Activated T-cell treated with anti-CD3 and anti-CD28 coated beads, Interleukin-2, amount 50 U/mL, for 4 hours (primary cell): ENCODE results near the gene UGGT1. TPM values are rescaled to one million over a fixed set of nuclear protein-coding genes. Genes with fewer than 3 reads are reported as not detected.
"Not testable (repeated sequence)": the region's sequence is repeated elsewhere in the genome, so short reads cannot be mapped to it uniquely, and the experiment has no call there.

Experiments
- ATAC-seq, 2 donors: fragments of 200-7000 bp; cut with Tn5 transposase; one replicate each; pipeline ENCODE4 v1.10.0; 2021
- DNase-seq: peaks from one replicate; pipeline ENCODE4 v3.0.0-alpha.2; 2020
- H3K27me3 Mint-ChIP-seq: one replicate; pipeline ENCODE4 v1.8.0; 2021; ENCODE audit warnings: low read depth, mixed read lengths
- H3K36me3 Mint-ChIP-seq: one replicate; pipeline ENCODE4 v1.8.0; 2022; ENCODE audit warnings: mixed read lengths; ENCODE audit not compliant: insufficient read depth
- H3K4me1 Mint-ChIP-seq: one replicate; pipeline ENCODE4 v1.8.0; 2021; ENCODE audit warnings: low read depth, mixed read lengths
- H3K4me3 Mint-ChIP-seq: one replicate; pipeline ENCODE4 v1.8.0; 2021; ENCODE audit warnings: mild to moderate bottlenecking, moderate library complexity, mixed read lengths
- H3K9me3 Mint-ChIP-seq: one replicate; pipeline ENCODE4 v1.8.0; 2021; ENCODE audit warnings: mixed read lengths
- total RNA-seq, 3 donors: library from RNA; stranded (reverse); gene quantifications; one replicate each; pipeline ENCODE4 v1.2.1, GENCODE V29; 2021

The UGGT1 gene
- total RNA-seq, 3 donors from 2014 or later: 49.9 to 59.1 (median 58.7) TPM

- Mint-ChIP-seq H3K36me3 (no peaks in the 10 kb centered on the region), H3K4me3 (no peak overlapping the region), H3K9me3 (no peaks in the 10 kb centered on the region), H3K4me1 (no peaks in the 10 kb centered on the region), H3K27me3 (no peaks in the 10 kb centered on the region)
- DNase-seq: no peak
- no peak for ATAC-seq
These were observed 115.2 kb downstream of the UGGT1 start for GRCh38 chr2:128206245-128206644.

GRCh38 chr2:128208023-128208422 lies 117.0 kb downstream of the UGGT1 start:
- no peaks in the 10 kb centered on the region for H3K36me3 Mint-ChIP-seq
- H3K4me3 Mint-ChIP-seq: no peak overlapping the region
- DNase-seq (no peak), ATAC-seq (no peak)
- no peaks in the 10 kb centered on the region for H3K9me3 Mint-ChIP-seq
- no peaks in the 10 kb centered on the region for H3K4me1 Mint-ChIP-seq
- H3K27me3 Mint-ChIP-seq: no peaks in the 10 kb centered on the region

DNA sequence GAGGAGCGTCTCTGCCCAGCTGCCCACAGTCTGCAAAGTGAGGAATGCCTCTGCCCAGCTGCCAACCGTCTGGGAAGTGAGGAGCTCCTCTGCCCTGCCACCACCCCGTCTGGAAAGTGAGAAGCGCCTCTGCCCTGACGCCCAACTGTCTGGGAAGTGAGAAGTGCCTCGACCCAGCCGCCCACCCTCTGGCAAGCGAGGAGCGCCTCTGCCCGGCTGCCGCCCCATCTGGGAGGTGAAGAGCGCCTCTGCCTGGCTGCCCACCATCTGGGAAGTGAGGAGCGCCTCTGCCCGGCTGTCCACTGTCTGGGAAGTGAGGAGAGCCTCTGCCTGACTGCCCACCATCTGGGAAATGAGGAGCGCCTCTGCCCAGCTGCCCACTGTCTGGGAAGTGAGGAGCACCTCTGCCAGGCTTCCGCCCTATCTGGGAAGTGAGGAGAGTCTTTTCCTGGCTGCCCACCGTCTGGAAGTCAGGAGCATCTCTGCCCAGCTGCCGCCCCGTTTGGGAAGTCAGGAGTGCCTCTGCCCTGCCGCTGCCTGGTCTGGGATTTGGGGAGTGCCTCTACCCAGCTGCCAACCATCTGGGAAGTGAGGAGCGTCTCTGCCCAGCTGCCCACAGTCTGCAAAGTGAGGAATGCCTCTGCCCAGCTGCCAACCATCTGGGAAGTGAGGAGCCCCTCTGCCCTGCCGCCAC lies 117.8 kb downstream of the UGGT1 start:
- not testable (repeated sequence) for H3K27me3 Mint-ChIP-seq, H3K4me1 Mint-ChIP-seq, DNase-seq, H3K9me3 Mint-ChIP-seq, H3K36me3 Mint-ChIP-seq, H3K4me3 Mint-ChIP-seq, ATAC-seq

GRCh38 chr2:128214251-128214650 lies 123.3 kb downstream of the UGGT1 start:
- H3K36me3 Mint-ChIP-seq: no peaks in the 10 kb centered on the region
- DNase-seq: no peak
- ATAC-seq: no peak
- peaks cover 4% of the 10 kb centered on the region for H3K27me3 Mint-ChIP-seq
- no peak overlapping the region for H3K4me3 Mint-ChIP-seq
- H3K4me1 Mint-ChIP-seq: no peaks in the 10 kb centered on the region
- H3K9me3 Mint-ChIP-seq: no peaks in the 10 kb centered on the region

- Mint-ChIP-seq H3K4me3 (no peak overlapping the region), H3K36me3 (no peaks in the 10 kb centered on the region), H3K4me1 (no peaks in the 10 kb centered on the region), H3K9me3 (no peaks in the 10 kb centered on the region), H3K27me3 (peaks cover 4% of the 10 kb centered on the region)
- DNase-seq (no peak), ATAC-seq (no peak)
These were observed 124.0 kb downstream of the UGGT1 start for GRCh38 chr2:128214866-128215460.

GRCh38 chr2:128215897-128216642 lies 125.1 kb downstream of the UGGT1 start:
- no peaks in the 10 kb centered on the region for H3K36me3 Mint-ChIP-seq
- ATAC-seq (no peak), DNase-seq (no peak)
- no peaks in the 10 kb centered on the region for H3K4me1 Mint-ChIP-seq
- peaks cover 4% of the 10 kb centered on the region for H3K27me3 Mint-ChIP-seq
- H3K9me3 Mint-ChIP-seq: no peaks in the 10 kb centered on the region
- H3K4me3 Mint-ChIP-seq: no peak overlapping the region

GRCh38 chr2:128217671-128218070 lies 126.7 kb downstream of the UGGT1 start:
- Mint-ChIP-seq H3K36me3 (no peaks in the 10 kb centered on the region), H3K27me3 (peaks cover 5% of the 10 kb centered on the region), H3K4me3 (no peak overlapping the region), H3K4me1 (no peaks in the 10 kb centered on the region), H3K9me3 (no peaks in the 10 kb centered on the region)
- DNase-seq (no peak), ATAC-seq (no peak)

DNA sequence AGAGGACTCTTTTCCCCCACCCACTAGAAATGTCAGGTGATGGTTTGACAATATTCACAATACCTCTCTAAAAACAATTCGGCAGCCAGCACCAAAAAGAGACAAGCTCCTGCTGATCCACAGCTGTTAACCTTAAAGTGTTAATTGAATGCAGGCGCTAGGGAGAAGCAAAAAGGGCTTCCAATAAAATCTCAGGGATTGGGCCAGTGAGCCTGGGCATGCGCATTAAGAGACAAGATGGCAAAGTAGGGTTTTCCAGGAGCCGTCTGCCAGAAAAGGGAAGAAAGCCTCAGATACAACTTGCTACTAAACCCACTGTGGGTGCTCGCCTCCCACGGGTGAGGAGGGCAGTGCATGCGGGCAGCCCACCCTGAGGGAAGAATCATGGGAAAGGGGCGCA lies 128.9 kb downstream of the UGGT1 start:
- Mint-ChIP-seq H3K27me3 (peaks cover 6% of the 10 kb centered on the region), H3K4me1 (no peaks in the 10 kb centered on the region), H3K4me3 (no peak overlapping the region), H3K9me3 (no peaks in the 10 kb centered on the region), H3K36me3 (no peaks in the 10 kb centered on the region)
- ATAC-seq (no peak), DNase-seq (no peak)

- H3K36me3 Mint-ChIP-seq: no peaks in the 10 kb centered on the region
- no peaks in the 10 kb centered on the region for H3K9me3 Mint-ChIP-seq
- DNase-seq: no peak
- no peaks in the 10 kb centered on the region for H3K4me1 Mint-ChIP-seq
- H3K4me3 Mint-ChIP-seq: no peak overlapping the region
- ATAC-seq: no peak
- peaks cover 4% of the 10 kb centered on the region for H3K27me3 Mint-ChIP-seq
These were observed 136.9 kb downstream of the UGGT1 start for GRCh38 chr2:128227862-128228261.

- no peak for ATAC-seq
These were observed 137.9 kb downstream of the UGGT1 start for GRCh38 chr2:128228894-128229293.

DNA sequence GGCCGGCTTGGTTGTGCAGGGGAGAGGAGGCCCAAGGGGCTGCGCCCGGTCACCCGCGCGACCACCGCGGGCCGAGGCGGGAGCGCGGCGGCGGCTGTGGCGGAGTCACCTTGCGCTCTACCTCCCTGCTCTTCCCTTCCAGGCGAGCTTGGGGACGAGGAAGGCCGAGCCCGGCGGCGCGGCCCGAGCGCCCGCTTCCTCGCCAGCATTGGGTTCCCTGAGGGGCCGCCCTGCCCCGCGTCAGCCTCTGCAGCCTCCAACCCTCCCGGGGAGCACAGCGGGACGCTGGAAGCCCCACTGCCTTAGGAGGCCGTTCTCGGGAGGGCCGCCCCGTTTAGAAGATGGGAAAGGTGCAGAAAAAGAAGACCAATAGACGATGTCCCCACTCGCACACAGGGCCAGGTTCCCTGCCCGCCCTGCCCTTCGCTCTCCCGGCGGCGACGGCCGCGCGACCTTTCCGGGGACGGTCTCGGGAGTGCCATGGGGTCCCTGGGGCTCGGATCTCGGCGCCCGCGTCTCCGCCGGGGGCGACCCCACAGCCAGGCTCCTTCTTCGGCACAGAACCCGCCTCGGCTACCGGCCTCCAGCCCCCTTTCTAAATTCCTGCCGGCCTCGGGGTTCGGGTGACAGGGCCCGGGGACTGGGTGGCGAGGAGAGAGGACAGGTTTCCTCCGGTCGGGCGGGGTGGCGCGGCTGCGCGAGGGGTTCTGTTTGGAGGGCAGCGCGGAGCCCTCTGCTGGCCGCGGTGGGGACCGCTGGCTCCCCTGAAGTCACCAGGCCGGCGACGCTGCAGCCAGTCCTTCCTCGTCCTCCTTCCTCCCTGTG lies 142.2 kb downstream of the UGGT1 start:
- Mint-ChIP-seq H3K27me3 (peaks cover 6% of the 10 kb centered on the region), H3K36me3 (no peaks in the 10 kb centered on the region), H3K4me3 (peak overlapping the region; percentile 80), H3K9me3 (no peaks in the 10 kb centered on the region), H3K4me1 (peaks cover 5% of the 10 kb centered on the region)
- DNase-seq (peak; percentile 80), ATAC-seq (peak; percentile 97 to 98)

More at GRCh38 chr2:128228894-128229293, 137.9 kb downstream of the UGGT1 start:
- no peaks in the 10 kb centered on the region for H3K9me3 Mint-ChIP-seq
- DNase-seq: no peak
- no peak overlapping the region for H3K4me3 Mint-ChIP-seq
- peaks cover 4% of the 10 kb centered on the region for H3K27me3 Mint-ChIP-seq
- no peaks in the 10 kb centered on the region for H3K36me3 Mint-ChIP-seq
- peaks cover 5% of the 10 kb centered on the region for H3K4me1 Mint-ChIP-seq

DNA sequence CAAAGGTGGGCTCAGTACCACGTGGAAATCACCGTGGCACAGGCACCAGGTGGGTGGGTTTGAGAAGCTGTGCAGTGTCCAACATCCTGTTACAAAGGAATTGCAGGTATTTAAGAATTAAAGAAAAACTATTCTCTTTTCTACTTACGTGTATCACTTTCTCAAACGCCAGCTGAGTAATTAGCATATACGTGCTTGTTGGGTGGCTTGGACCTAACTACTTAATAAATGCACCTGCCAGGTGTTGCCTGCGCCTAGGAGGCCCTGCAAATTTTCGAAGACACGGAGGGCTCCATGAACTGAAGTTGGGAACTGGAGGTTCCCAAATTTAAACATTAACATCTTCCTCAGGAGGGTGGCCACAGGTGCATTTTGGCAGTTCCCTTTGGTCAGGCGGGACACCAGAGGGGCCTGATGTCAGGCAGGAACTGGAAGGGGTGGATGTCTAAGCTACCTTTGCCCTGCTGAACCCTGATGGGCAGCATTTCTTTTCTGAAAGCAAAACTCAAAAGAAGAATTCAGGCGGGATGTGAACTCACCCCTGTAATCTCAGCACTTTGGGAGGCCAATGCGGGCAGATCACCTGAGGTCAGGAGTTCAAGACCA lies 142.9 kb downstream of the UGGT1 start:
- Mint-ChIP-seq H3K9me3 (no peaks in the 10 kb centered on the region), H3K4me1 (peaks cover 5% of the 10 kb centered on the region), H3K27me3 (peaks cover 6% of the 10 kb centered on the region), H3K4me3 (peak overlapping the region; percentile 80), H3K36me3 (no peaks in the 10 kb centered on the region)
- no peak for ATAC-seq
- no peak for DNase-seq

DNA sequence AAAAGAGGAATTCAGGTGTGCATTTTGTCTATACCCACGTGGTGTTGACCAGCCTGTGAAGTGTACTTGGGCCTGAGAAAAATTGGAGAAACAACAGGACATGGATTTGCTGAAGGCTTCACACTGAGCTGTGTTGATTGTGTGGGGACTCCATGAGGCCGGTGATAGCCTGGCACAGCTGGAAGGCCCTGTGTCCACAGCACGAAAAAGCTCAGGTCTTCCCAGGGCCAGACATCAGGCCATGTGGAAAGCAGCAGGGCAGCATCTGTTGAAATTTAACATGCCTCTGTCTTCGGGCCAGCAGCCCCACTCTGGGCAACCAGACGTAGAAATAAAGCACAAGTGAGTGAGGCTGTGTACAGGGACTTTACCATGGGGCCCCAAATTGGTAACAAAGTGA lies 143.6 kb downstream of the UGGT1 start:
- DNase-seq (no peak), ATAC-seq (no peak)
- Mint-ChIP-seq H3K4me1 (peaks cover 5% of the 10 kb centered on the region), H3K4me3 (no peak overlapping the region), H3K27me3 (peaks cover 6% of the 10 kb centered on the region), H3K36me3 (no peaks in the 10 kb centered on the region), H3K9me3 (no peaks in the 10 kb centered on the region)

DNA sequence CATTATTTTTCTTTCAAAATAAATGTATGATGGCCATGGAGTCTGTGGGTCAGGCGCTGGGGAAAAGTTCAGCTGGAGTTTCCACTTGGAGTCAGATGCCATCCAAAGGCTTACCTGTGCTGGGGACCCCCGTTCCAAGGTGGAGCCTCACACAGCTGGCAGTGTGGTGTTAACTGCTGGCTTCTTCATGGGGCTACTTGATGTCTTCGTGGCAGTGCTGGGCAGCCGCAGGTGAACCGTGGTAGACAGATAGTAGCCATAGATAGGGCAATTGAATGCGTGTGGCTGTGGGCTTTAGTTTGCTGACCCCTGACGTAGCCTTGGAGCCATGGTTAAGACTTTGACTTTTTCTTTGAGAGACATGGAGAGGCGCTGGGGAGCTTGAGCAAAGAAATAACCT lies 144.6 kb downstream of the UGGT1 start:
- H3K9me3 Mint-ChIP-seq: no peaks in the 10 kb centered on the region

More for the DNA sequence above, 144.6 kb downstream of the UGGT1 start:
- DNase-seq: no peak
- no peak for ATAC-seq
- peaks cover 6% of the 10 kb centered on the region for H3K27me3 Mint-ChIP-seq
- H3K4me1 Mint-ChIP-seq: peaks cover 5% of the 10 kb centered on the region
- no peaks in the 10 kb centered on the region for H3K36me3 Mint-ChIP-seq
- H3K4me3 Mint-ChIP-seq: no peak overlapping the region
